NCI-H82 (cell line): ENCODE results near the gene SNRPD2.
"Not testable (repeated sequence)": the region's sequence is repeated elsewhere in the genome, so short reads cannot be mapped to it uniquely, and the experiment has no call there.

ENCODE experiments used
- DNase-seq: peaks from one replicate; lab custom pipeline; 2025; lab: John Stamatoyannopoulos, UW

Gene SNRPD2

GRCh38 chr19:45691516-45692186 is at the start of gene SNRPD2:
Gene SNRPD2 (minus strand): TSS chr19:45691953. CDS start chr19:45691888, 65 bp downstream.
- DNase-seq, result peak; percentile 98

GRCh38 chr19:45739498-45740439 is 48.0 kb upstream of the SNRPD2 start:
- DNase-seq, result peak; percentile 37

- no peak for DNase-seq
Measured at GRCh38 chr19:45733160-45733810, 41.5 kb upstream of the SNRPD2 start, which contains the start of gene MEIOSIN. Gene MEIOSIN (plus strand): TSS chr19:45733439. CDS start chr19:45735377, 1,938 bp downstream.

- peak; percentile 100 for DNase-seq
Measured at GRCh38 chr19:45730368-45731288, 38.9 kb upstream of the SNRPD2 start, which contains the start of gene FBXO46. Gene FBXO46 (minus strand): TSS chr19:45730896. CDS start chr19:45713495, 17,401 bp downstream.

GRCh38 chr19:45729800-45730290 is 38.1 kb upstream of the SNRPD2 start:
- DNase-seq, result no peak

- DNase-seq, result not testable (repeated sequence)
Measured at GRCh38 chr19:45728683-45729082, 36.9 kb upstream of the SNRPD2 start.

- not testable (repeated sequence) for DNase-seq
Measured at GRCh38 chr19:45720065-45720464, 28.3 kb upstream of the SNRPD2 start.

GRCh38 chr19:45717983-45718650 is 26.4 kb upstream of the SNRPD2 start:
- peak; percentile 52 for DNase-seq

GRCh38 chr19:45717131-45717982 is 25.6 kb upstream of the SNRPD2 start:
- DNase-seq, result peak; percentile 100

- peak; percentile 57 for DNase-seq
Measured at GRCh38 chr19:45716359-45717130, 24.8 kb upstream of the SNRPD2 start.

GRCh38 chr19:45715139-45715538 is 23.4 kb upstream of the SNRPD2 start:
- no peak for DNase-seq

GRCh38 chr19:45713141-45713540 is 21.4 kb upstream of the SNRPD2 start:
- DNase-seq, result no peak

GRCh38 chr19:45712699-45713067 is 20.9 kb upstream of the SNRPD2 start:
- DNase-seq, result no peak

GRCh38 chr19:45711851-45712698 is 20.3 kb upstream of the SNRPD2 start:
- DNase-seq, result no peak

- no peak for DNase-seq
Measured at GRCh38 chr19:45710356-45711130, 18.8 kb upstream of the SNRPD2 start.

GRCh38 chr19:45705710-45706415 is 14.1 kb upstream of the SNRPD2 start:
- no peak for DNase-seq
